Right lobe of liver (tissue), 4 donors: ENCODE measurements around the gene ATRIP.

Experiments
- CTCF ChIP-seq, 4 donors: fragments of 200-600 bp in 3 of 4; fragments of 450-650 bp in 1 of 4; IDR thresholded peaks; one replicate each; pipeline versions ENCODE4 v1.5.1 to v1.8.0; 2016 to 2022; ENCODE audit warnings: antibody characterized with exemption in 4 of 4, mild to moderate bottlenecking in 2 of 4
- POLR2A ChIP-seq: fragments of 450-650 bp; IDR thresholded peaks from one replicate; pipeline ENCODE4 v1.6.1; 2017; ENCODE audit warnings: antibody characterized with exemption, mild to moderate bottlenecking
- donor health status: DM: no; HTN: no; CAD: no.
- donor health status: DM: no; HTN: no; CAD: no.
- donor health status: DM: no; HTN: yes; CAD: no.

DNA sequence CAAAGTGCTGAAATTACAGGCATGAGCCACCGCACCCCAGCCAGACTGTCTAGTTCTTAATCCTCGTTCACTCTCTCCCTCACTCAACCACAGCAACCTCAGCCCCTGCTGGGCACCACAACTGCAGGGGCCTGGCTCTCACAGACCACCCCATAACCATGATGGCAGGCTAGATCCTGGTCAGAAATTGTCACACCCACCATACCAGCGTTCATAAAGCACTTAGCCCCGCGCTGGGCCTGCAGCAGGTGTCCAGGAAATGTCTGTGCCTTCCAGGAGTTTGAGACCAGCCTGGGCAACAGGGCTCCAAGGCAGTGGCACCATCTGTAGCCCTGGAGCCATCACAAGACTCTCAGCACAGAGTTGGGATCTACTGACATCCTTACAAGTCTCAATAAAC lies 55.6 kb downstream of the ATRIP start:
- no peak for TF ChIP-seq CTCF (IDR thresholded peaks at IDR 0.05)
- TF ChIP-seq POLR2A = no peak
